ENCODE measurements around the gene PHYHD1. TPM values are rescaled to one million over a fixed set of nuclear protein-coding genes. Genes with fewer than 3 reads are reported as not detected.

PHYHD1 gene
- total RNA-seq, 4 donors from 2014 or later = 16.1 to 82.3 (median 29.9) TPM

DNA sequence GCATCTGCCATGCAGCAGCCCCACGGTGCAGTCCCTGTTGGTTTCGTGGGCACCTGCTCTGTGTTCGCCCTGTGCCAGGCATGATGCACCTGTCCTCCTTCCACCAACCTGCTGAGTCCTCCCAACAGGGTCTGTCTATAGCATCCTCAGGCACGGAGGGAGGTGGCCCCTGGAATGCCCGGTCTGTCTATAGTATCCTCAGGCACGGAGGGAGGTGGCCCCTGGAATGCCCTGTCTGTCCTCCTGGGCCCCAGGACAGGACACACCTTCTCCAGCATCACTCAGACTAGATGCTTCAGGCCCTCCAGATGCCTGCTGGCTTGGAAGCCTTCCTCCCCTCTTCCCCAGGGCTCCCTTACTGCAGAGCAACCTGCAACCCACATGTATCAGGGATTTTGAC, 9.9 kb upstream of the PHYHD1 start:
- TF ChIP-seq, protein P1, sequence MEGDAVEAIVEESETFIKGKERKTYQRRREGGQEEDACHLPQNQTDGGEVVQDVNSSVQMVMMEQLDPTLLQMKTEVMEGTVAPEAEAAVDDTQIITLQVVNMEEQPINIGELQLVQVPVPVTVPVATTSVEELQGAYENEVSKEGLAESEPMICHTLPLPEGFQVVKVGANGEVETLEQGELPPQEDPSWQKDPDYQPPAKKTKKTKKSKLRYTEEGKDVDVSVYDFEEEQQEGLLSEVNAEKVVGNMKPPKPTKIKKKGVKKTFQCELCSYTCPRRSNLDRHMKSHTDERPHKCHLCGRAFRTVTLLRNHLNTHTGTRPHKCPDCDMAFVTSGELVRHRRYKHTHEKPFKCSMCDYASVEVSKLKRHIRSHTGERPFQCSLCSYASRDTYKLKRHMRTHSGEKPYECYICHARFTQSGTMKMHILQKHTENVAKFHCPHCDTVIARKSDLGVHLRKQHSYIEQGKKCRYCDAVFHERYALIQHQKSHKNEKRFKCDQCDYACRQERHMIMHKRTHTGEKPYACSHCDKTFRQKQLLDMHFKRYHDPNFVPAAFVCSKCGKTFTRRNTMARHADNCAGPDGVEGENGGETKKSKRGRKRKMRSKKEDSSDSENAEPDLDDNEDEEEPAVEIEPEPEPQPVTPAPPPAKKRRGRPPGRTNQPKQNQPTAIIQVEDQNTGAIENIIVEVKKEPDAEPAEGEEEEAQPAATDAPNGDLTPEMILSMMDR (IDR thresholded peaks at IDR 0.05; ENCODE audit: low read depth) = no peak

DNA sequence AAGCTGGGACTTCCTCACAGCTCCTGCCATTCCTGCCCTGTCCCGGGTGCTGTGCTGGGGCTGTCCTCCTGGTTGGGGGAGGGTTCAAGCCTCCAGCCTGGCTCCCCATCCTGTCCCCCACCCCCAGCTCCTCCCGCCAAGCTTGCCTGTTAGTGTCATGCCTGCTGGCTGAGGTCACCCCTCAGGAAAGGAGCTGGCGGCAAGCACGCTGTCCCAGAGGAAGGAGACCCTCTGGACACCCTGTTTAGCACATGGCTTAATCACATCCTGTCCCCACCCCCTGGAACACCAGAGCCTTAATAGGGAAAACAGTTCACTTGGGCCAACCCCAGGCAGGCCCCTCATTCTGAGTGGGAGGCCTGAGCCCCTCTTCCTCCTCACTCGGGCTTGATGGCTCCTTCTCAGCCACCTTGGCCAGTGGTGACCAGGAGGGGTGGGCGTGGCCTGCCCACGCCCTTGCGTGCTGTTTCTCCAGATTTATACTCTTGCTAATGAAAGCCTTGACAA, 9.2 kb upstream of the PHYHD1 start:
- TF ChIP-seq, protein P1 (IDR thresholded peaks at IDR 0.05; ENCODE audit: low read depth) = no peak

DNA sequence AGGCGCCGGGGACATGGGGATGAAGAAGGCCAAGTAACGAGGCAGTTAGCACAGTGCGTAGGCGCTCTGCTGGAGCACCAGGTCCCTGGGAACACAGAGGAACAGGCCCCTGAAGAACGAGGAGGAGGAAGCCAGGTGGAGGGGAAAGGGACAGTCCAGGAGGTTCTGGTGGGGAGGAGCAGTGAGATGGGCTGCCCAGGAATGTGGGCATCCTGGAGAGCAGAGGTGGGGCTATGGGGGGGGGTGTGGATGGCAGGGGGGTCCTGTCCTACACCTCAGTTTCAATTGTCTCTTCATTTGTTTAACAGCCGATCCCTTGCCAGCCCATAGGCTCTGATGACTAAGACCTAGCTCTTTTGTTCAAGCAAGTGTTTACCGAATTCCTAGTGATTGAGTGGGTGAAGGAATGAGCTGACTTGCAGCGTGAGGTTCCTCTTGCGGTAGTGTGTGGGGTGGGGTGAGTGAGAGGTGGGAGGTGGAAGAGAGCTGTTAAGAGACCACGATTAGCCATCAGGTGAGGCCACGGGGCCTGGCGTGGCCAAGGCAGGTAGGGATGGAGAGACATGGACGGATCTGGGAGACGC, 8.4 kb upstream of the PHYHD1 start:
- TF ChIP-seq, protein P1 (IDR thresholded peaks at IDR 0.05; ENCODE audit: low read depth) = no peak

DNA sequence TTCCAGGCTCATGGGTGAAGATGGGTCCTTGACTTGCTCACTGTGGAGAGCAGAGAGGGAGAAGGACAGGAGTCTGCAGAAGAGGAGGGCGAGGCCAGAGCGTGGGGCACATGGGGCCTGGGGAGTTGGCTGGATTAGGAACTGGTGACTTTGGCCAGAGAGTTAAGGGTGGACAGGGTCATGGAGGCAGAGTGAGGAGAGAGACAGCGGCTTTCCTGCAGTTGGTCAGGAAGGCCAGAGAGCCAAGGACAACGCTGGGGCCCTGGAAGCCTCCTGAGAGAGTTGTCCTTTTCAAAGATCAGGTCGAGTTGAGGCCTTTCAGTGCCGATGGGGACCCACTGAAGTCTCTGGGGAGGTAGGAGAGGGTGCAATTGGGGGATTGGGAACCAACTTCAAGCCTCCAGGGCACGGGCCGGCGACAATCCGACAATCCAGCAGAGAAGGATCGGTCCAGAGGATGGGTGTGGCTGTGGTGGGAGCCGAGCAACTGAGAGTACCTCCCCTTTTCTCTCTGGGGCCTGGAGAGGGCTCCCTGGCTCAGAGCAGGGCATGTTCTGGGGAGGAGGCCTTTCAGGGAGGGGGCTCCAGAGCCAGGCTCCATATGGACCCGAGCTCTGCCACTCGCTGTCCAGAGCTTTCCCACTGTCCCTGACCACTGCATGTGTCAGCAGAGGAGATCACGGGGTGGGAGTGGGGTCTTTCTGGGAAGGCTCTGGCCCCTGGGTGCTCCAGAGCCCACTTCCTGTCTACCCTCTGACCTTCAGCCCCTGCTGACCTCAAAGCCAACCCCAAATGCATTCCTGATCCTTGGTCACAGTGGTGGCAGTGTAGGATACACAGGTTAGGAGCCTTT, 7.5 kb upstream of the PHYHD1 start:
- TF ChIP-seq, protein P1 (IDR thresholded peaks at IDR 0.05; ENCODE audit: low read depth) = no peak

DNA sequence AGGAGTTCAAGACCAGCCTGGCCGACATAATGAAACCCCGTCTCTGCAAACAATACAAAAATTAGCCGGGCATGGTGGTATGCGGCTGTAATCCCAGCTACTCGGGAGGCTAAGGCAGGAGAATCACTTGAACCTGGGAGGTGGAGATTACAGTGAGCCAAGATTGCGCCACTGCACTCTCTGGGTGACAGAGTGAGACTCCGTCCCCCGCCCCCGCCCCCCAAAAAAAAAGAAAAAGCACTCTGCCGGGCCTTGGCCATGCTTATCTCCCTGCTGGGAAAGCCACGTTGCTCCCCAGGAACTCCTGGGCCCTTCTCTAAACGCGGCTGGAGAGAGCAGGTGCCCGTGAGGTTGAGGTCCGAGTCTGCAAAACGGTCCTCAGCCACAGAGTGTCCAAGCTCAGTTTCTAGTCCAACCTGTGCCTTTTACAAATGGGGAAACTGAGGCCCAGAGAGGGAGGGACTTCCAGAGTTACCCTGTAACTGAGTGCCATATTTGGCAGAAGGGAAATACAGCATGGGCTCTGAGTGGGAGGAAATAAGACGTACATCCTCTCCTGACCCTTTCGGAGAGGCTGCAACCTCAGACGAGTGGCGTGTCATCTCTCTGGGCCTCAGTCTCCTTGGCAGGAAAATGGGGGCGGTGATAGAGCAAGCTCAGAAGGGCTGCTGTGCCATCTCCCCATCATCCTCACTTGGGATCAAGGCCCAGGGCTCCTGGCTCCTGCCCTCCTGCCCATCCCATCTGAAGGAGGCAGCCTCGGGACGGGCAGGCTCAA, 6.6 kb upstream of the PHYHD1 start:
- TF ChIP-seq, protein P1 (IDR thresholded peaks at IDR 0.05; ENCODE audit: low read depth) = no peak

DNA sequence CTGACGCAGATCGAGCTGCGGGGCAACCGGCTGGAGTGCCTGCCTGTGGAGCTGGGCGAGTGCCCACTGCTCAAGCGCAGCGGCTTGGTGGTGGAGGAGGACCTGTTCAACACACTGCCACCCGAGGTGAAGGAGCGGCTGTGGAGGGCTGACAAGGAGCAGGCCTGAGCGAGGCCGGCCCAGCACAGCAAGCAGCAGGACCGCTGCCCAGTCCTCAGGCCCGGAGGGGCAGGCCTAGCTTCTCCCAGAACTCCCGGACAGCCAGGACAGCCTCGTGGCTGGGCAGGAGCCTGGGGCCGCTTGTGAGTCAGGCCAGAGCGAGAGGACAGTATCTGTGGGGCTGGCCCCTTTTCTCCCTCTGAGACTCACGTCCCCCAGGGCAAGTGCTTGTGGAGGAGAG, 4.6 kb upstream of the PHYHD1 start:
- TF ChIP-seq, protein P1 (IDR thresholded peaks at IDR 0.05; ENCODE audit: low read depth) = no peak

DNA sequence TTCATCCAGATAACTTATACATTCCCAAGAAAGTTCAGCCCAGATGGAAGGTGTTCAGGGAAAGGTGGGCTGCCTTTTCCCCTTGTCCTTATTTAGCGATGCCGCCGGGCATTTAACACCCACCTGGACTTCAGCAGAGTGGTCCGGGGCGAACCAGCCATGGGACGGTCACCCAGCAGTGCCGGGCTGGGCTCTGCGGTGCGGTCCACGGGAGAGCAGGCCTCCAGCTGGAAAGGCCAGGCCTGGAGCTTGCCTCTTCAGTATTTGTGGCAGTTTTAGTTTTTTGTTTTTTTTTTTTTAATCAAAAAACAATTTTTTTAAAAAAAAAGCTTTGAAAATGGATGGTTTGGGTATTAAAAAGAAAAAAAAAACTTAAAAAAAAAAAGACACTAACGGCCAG, 4.0 kb upstream of the PHYHD1 start:
- TF ChIP-seq, protein P1 (IDR thresholded peaks at IDR 0.05; ENCODE audit: low read depth) = no peak
